UCSD-AML1 (cell line): ENCODE data around the gene SEMA5B.

Experiments
- DNase-seq: peaks from one replicate; lab custom pipeline; 2025; ENCODE audit not compliant: unreplicated experiment; lab: John Stamatoyannopoulos, UW

Gene SEMA5B

GRCh38 chr3:122947738-122948137 lies 79.8 kb downstream of the SEMA5B start:
- DNase-seq: no peak

GRCh38 chr3:122947196-122947595 lies 80.4 kb downstream of the SEMA5B start:
- DNase-seq: no peak

GRCh38 chr3:122946185-122946584 lies 81.4 kb downstream of the SEMA5B start:
- no peak for DNase-seq

GRCh38 chr3:122945230-122945629 lies 82.3 kb downstream of the SEMA5B start:
- DNase-seq: no peak

- no peak for DNase-seq
Observed at GRCh38 chr3:122944671-122945161, 82.8 kb downstream of the SEMA5B start.

- DNase-seq: no peak
Observed at GRCh38 chr3:122943828-122944190, 83.8 kb downstream of the SEMA5B start.

GRCh38 chr3:122942937-122943827 lies 84.4 kb downstream of the SEMA5B start:
- peak; percentile 63 for DNase-seq

- DNase-seq: no peak
Observed at GRCh38 chr3:122942239-122942638, 85.3 kb downstream of the SEMA5B start.

GRCh38 chr3:122941228-122942206 lies 86.0 kb downstream of the SEMA5B start:
- no peak for DNase-seq

- DNase-seq: no peak
Observed at GRCh38 chr3:122940628-122941086, 86.9 kb downstream of the SEMA5B start.

GRCh38 chr3:122938783-122939425 lies 88.7 kb downstream of the SEMA5B start:
- DNase-seq: no peak

- no peak for DNase-seq
Observed at GRCh38 chr3:122937745-122938144, 89.8 kb downstream of the SEMA5B start.

GRCh38 chr3:122936986-122937385 lies 90.6 kb downstream of the SEMA5B start:
- no peak for DNase-seq

GRCh38 chr3:122936335-122936734 lies 91.2 kb downstream of the SEMA5B start:
- DNase-seq: no peak

GRCh38 chr3:122934251-122934650 lies 93.3 kb downstream of the SEMA5B start:
- DNase-seq: no peak

GRCh38 chr3:122932251-122932967 lies 95.2 kb downstream of the SEMA5B start:
- DNase-seq: no peak

GRCh38 chr3:122931636-122932035 lies 95.9 kb downstream of the SEMA5B start:
- no peak for DNase-seq

GRCh38 chr3:122930063-122930997 lies 97.2 kb downstream of the SEMA5B start:
- no peak for DNase-seq
